H1 (cell line): Measurements from ENCODE around the gene BMPR1A. TPM values are rescaled to one million over a fixed set of nuclear protein-coding genes. Genes with fewer than 3 reads are reported as not detected.

Source experiments
- CTCF ChIA-PET: fragments of 300-600 bp; sonication (Branson Sonifier 250); formaldehyde crosslinking; loops from one replicate; lab custom pipeline; 2021; ENCODE audit not compliant: partially characterized antibody; lab: Charles Lee
- POLR2A ChIA-PET: fragments of 300-600 bp; sonication (Branson Sonifier 250); formaldehyde crosslinking; loops from one replicate; lab custom pipeline; 2021; ENCODE audit warnings: inconsistent platforms; ENCODE audit not compliant: partially characterized antibody; lab: Charles Lee
- DNase-seq, 2 experiments: peaks; one replicate each; pipeline versions ENCODE4 v3.0.0 to v3.0.0-alpha.2; 2010 to 2022; ENCODE audit warnings: low spot score in 2 of 2, low read depth in 1 of 2, mixed read lengths in 1 of 2
- FAIRE-seq: peaks from 2 replicates; lab custom pipeline; 2011; peaks lifted over from hg19 to GRCh38; lab: Jason Lieb, UNC
- H2AFZ ChIP-seq: 2 replicates; pipeline ENCODE4 v1.8.1; 2012; ENCODE audit warnings: low read length, inconsistent platforms
- H2AK5ac ChIP-seq: 2 replicates; pipeline ENCODE4 v1.6.1; 2013; ENCODE audit warnings: low read depth, low read length
- H2BK120ac ChIP-seq: replicated peaks from 2 replicates; pipeline ENCODE3; 2013; ENCODE audit warnings: low read depth, low read length, inconsistent platforms
- H2BK12ac ChIP-seq: 2 replicates; pipeline ENCODE4 v1.6.1; 2013; ENCODE audit warnings: low read depth, low read length
- H2BK15ac ChIP-seq: 2 replicates; pipeline ENCODE4 v1.6.1; 2013; ENCODE audit warnings: low read length
- H2BK20ac ChIP-seq: 2 replicates; pipeline ENCODE4 v1.6.1; 2013; ENCODE audit warnings: low read length
- H2BK5ac ChIP-seq: 2 replicates; pipeline ENCODE4 v1.6.1; 2013; ENCODE audit warnings: low read depth, low read length
- H3K14ac ChIP-seq: 2 replicates; pipeline ENCODE4 v1.6.1; 2013; ENCODE audit warnings: inconsistent platforms; ENCODE audit not compliant: insufficient read length
- H3K18ac ChIP-seq: 2 replicates; pipeline ENCODE4 v1.6.1; 2013; ENCODE audit warnings: low read length; ENCODE audit errors: extremely low read depth
- H3K23ac ChIP-seq: 2 replicates; pipeline ENCODE4 v1.6.1; 2013; ENCODE audit warnings: inconsistent platforms; ENCODE audit not compliant: insufficient read length
- H3K23me2 ChIP-seq: 2 replicates; pipeline ENCODE4 v1.6.1; 2013; ENCODE audit warnings: low read depth, low read length
- H3K27ac ChIP-seq: 2 replicates; pipeline ENCODE4 v1.6.1; 2011; ENCODE audit warnings: low read depth, low read length, inconsistent platforms
- H3K27me3 ChIP-seq, 4 experiments: replicated peaks in 1 of 4; 1 replicate in 1 of 4; 2 replicates in 3 of 4; pipeline versions ENCODE4 v1.6.1 to v1.8.1; 2011 to 2013; ENCODE audit warnings: low read length in 3 of 4, mild to moderate bottlenecking in 3 of 4, inconsistent platforms in 2 of 4, mixed read lengths in 2 of 4, moderate library complexity in 1 of 4; ENCODE audit not compliant: control insufficient read depth in 3 of 4, insufficient read depth in 3 of 4; ENCODE audit errors: extremely low read depth in 1 of 4
- H3K36me3 ChIP-seq, 4 experiments: 2 replicates each; pipeline versions ENCODE4 v1.6.1 to v1.8.1; 2011 to 2013; ENCODE audit warnings: mild to moderate bottlenecking in 4 of 4, low read length in 3 of 4, moderate library complexity in 2 of 4, control low read depth in 1 of 4, inconsistent platforms in 1 of 4; ENCODE audit not compliant: insufficient read depth in 4 of 4, control insufficient read depth in 2 of 4
- H3K4ac ChIP-seq: replicated peaks from 2 replicates; pipeline ENCODE3; 2013; ENCODE audit warnings: low read length, low read depth, mixed read lengths, inconsistent platforms; ENCODE audit not compliant: insufficient read length
- H3K4me1 ChIP-seq, 4 experiments: replicated peaks in 1 of 4; 1 replicate in 1 of 4; 2 replicates in 3 of 4; pipeline versions ENCODE4 v1.6.1 to v1.8.1; 2011 to 2013; ENCODE audit warnings: low read length in 3 of 4, inconsistent platforms in 2 of 4, mixed read lengths in 1 of 4; ENCODE audit not compliant: insufficient read depth in 4 of 4, control insufficient read depth in 3 of 4
- H3K4me2 ChIP-seq, 2 experiments: 2 replicates each; pipeline versions ENCODE4 v1.6.1 to v1.8.1; 2011 to 2013; ENCODE audit warnings: low read depth in 2 of 2, low read length in 2 of 2, control low read depth in 1 of 2, inconsistent platforms in 1 of 2, mild to moderate bottlenecking in 1 of 2; ENCODE audit not compliant: insufficient read depth in 1 of 2
- H3K4me3 ChIP-seq, 4 experiments: fragments of 200-600, 300-600 bp in 1 of 4; sonication (generic), shearing (Covaris generic), sonication (Bioruptor Twin) in 1 of 4; 2 replicates each; pipeline versions ENCODE4 v1.5.1 to v1.8.1; 2011 to 2016; ENCODE audit warnings: low read length in 4 of 4, low read depth in 3 of 4, control low read depth in 2 of 4, inconsistent platforms in 2 of 4, mild to moderate bottlenecking in 2 of 4, mixed read lengths in 1 of 4, moderate library complexity in 1 of 4; ENCODE audit not compliant: insufficient read depth in 2 of 4; ENCODE audit errors: extremely low read depth in 1 of 4
- H3K56ac ChIP-seq: replicated peaks from 2 replicates; pipeline ENCODE3; 2013; ENCODE audit warnings: low read depth, mild to moderate bottlenecking, mixed read lengths, low read length, inconsistent platforms; ENCODE audit not compliant: insufficient read length
- H3K79me1 ChIP-seq: 2 replicates; pipeline ENCODE4 v1.6.1; 2013; ENCODE audit warnings: low read depth, low read length, control low read depth
- H3K79me2 ChIP-seq, 2 experiments: 2 replicates each; pipeline versions ENCODE4 v1.6.1 to v1.8.1; 2012 to 2013; ENCODE audit warnings: low read length in 2 of 2, mild to moderate bottlenecking in 2 of 2, inconsistent platforms in 1 of 2; ENCODE audit not compliant: insufficient read depth in 2 of 2, control insufficient read depth in 1 of 2
- H3K9ac ChIP-seq, 4 experiments: replicated peaks in 1 of 4; 1 replicate in 1 of 4; 2 replicates in 3 of 4; pipeline versions ENCODE4 v1.6.1 to v1.8.1; 2011 to 2013; ENCODE audit warnings: low read depth in 3 of 4, low read length in 3 of 4, control low read depth in 2 of 4, mild to moderate bottlenecking in 2 of 4, moderate library complexity in 2 of 4, inconsistent platforms in 1 of 4; ENCODE audit errors: extremely low read depth in 1 of 4
- H3K9me3 ChIP-seq, 2 experiments: 2 replicates each; pipeline versions ENCODE4 v1.6.1 to v1.8.1; 2012 to 2013; ENCODE audit warnings: mild to moderate bottlenecking in 2 of 2, moderate library complexity in 2 of 2, control low read depth in 1 of 2, inconsistent platforms in 1 of 2, low read depth in 1 of 2, low read length in 1 of 2, mixed read lengths in 1 of 2; ENCODE audit not compliant: insufficient read depth in 2 of 2
- H4K20me1 ChIP-seq, 2 experiments: replicated peaks in 1 of 2; 2 replicates each; pipeline versions ENCODE3 to v1.8.1; 2011 to 2013; ENCODE audit warnings: inconsistent platforms in 2 of 2, low read length in 2 of 2, mild to moderate bottlenecking in 1 of 2; ENCODE audit not compliant: insufficient read depth in 2 of 2, control insufficient read depth in 1 of 2
- H4K5ac ChIP-seq: 2 replicates; pipeline ENCODE4 v1.6.1; 2013; ENCODE audit warnings: low read length, low read depth, mixed read lengths, inconsistent platforms; ENCODE audit not compliant: insufficient read length
- H4K8ac ChIP-seq: 2 replicates; pipeline ENCODE4 v1.8.0; 2013; ENCODE audit warnings: mild to moderate bottlenecking, moderate library complexity, low read length, inconsistent platforms; ENCODE audit not compliant: insufficient read depth; ENCODE audit errors: extremely low read depth
- H4K91ac ChIP-seq: replicated peaks from 2 replicates; pipeline ENCODE3; 2013; ENCODE audit warnings: low read length, mixed read lengths, inconsistent platforms; ENCODE audit not compliant: insufficient read length
- NRF1 ChIP-seq: IDR thresholded peaks from 2 replicates; pipeline ENCODE4 v1.6.1; 2011; ENCODE audit warnings: mild to moderate bottlenecking, low read depth, low read length, improper control_type of control experiment
- YY1 ChIP-seq: IDR thresholded peaks from 2 replicates; pipeline ENCODE4 v1.6.1; 2011; ENCODE audit warnings: low read depth, mild to moderate bottlenecking, low read length
- WGBS, 2 experiments: shearing (Covaris generic) in 1 of 2; methylation state at CpG; one replicate each; pipeline versions ENCODE4 v1.1.6 to v1.1.7; 2013 to 2015; ENCODE audit warnings: low lambda C conversion rate in 2 of 2, mixed read lengths in 2 of 2, inconsistent platforms in 1 of 2, low coverage in 1 of 2, missing lambda C conversion rate in 1 of 2; ENCODE audit not compliant: insufficient replicate concordance in 2 of 2, insufficient coverage in 1 of 2, insufficient read length in 1 of 2; ENCODE audit errors: extremely low coverage in 1 of 2, missing lambda C conversion rate in 1 of 2; 5-methylcytosine and 5-hydroxymethylcytosine counted together
- polyA plus RNA-seq, 7 experiments: library from polyadenylated mRNA; depleted of rRNA in 3 of 7; stranded (reverse) in 5 of 7; unstranded in 2 of 7; fragments of >200 nt in 5 of 7; fragments of 200-250 nt in 2 of 7; gene quantifications; 1 replicate in 5 of 7; 2 replicates in 1 of 7; 4 replicates in 1 of 7; pipeline versions ENCODE4 v1.2.1 to v1.2.3, GENCODE V29; 2011 to 2013; ENCODE audit warnings: missing spikeins in 2 of 7, mixed read lengths in 2 of 7
- total RNA-seq: library from RNA; stranded (reverse); fragmentation: NEBNext Ultra II Directional; extraction: Animal tissue kit (Norgen Biotek cat#: 25700); gene quantifications from 2 replicates; pipeline ENCODE4 v1.2.1, GENCODE V29; 2021

BMPR1A gene
- total and polyA plus RNA-seq, 2 of the 8 experiments (the other 6 are each of a cell fraction or from before 2014, with no cell fraction given), result 34.4 to 129 TPM

DNA sequence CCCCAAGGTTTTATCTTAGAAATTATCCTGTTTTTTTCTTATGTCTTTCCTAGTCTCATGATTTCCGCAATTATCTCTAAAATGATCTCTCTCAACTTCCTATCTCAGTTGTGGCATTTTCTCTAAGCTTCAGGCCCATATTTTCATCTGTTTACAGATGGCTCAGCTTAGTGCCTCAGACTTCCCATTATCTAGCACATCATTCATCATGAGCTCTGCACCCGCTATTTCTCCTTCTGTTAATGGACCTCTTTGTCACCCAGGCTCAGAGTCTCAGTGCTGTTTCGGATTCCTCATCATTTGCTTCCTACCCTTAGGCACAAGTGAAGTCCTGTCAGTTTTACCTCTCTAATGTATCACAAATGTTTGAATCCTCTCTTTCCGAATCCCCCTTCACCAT is 84.1 kb downstream of the BMPR1A start:
- Histone ChIP-seq H3K4ac (no peak overlapping the region), H3K4me2 (no peak overlapping the region; a peak in 1 of 4 replicates), H2BK20ac (no peak overlapping the region), H2BK120ac (no peak overlapping the region), H3K23me2 (no peaks in the 10 kb centered on the region; the same call in none of the 2 replicates), H3K79me2 (peaks cover 0 to 93% of the 10 kb centered on the region in 2 experiments; a peak in 2 of 4 replicates), H2BK15ac (no peak overlapping the region), H3K27ac (no peak overlapping the region), H4K91ac (no peak overlapping the region), H2BK5ac (no peak overlapping the region), H2AK5ac (no peak overlapping the region), H2BK12ac (no peak overlapping the region), H3K79me1 (peaks cover 8% of the 10 kb centered on the region), H3K27me3 (no peaks in the 10 kb centered on the region), H3K14ac (no peak overlapping the region), H3K18ac (no peak overlapping the region), H2AFZ (no peak overlapping the region), H4K5ac (no peak overlapping the region), H3K23ac (no peak overlapping the region), H3K9me3 (no peaks in the 10 kb centered on the region), H3K4me1 (peaks cover 4 to 22% (median 14%) of the 10 kb centered on the region in 4 experiments), H4K20me1 (peaks cover 6 to 9% of the 10 kb centered on the region in 2 experiments), H3K36me3 (peaks cover 0 to 46% (median 6%) of the 10 kb centered on the region in 4 experiments; a peak in 5 of 8 replicates), H3K56ac (no peak overlapping the region), H3K9ac (no peak overlapping the region), H3K4me3 (no peak overlapping the region), H4K8ac (no peak overlapping the region)
- FAIRE-seq (no peak), DNase-seq (no peak)
- POLR2A ChIA-PET, result interaction anchor here (0.7 to 2.8 kb wide), 4 partner anchors 12 to 83 kb away, joined by 4 to 11 read pairs (median 4); no protein-coding TSS in a partner anchor
- CTCF ChIA-PET, result interaction anchor here (0.9 to 1.3 kb wide), 6 partner anchors 9 to 147 kb away, joined by 3 to 5 read pairs (median 3); no protein-coding TSS in a partner anchor
- WGBS, 2 experiments, result 84% methylated on average over 4 of the region's 4 CpGs; no CpG with 5 or more reads in 1 of the 2 experiments
- TF ChIP-seq YY1, result no peak
- TF ChIP-seq NRF1, result no peak
